Liver (tissue), 9 donors: ENCODE data around the gene CD37. TPM values are rescaled to one million over a fixed set of nuclear protein-coding genes. Genes with fewer than 3 reads are reported as not detected.

Experiments
- DNase-seq: peaks from one replicate; pipeline ENCODE4 v3.0.0-alpha.2; 2017; ENCODE audit warnings: low spot score
- H3K27ac ChIP-seq, 2 donors: one replicate each; pipeline ENCODE4 v1.7.0; 2013; ENCODE audit warnings: inconsistent platforms in 2 of 2, low read length in 2 of 2, control low read depth in 1 of 2, low read depth in 1 of 2, mild to moderate bottlenecking in 1 of 2
- H3K27me3 ChIP-seq, 4 donors: one replicate each; pipeline versions ENCODE4 v1.6.1 to v1.7.0; 2013; ENCODE audit warnings: low read length in 3 of 4, inconsistent platforms in 1 of 4, mild to moderate bottlenecking in 1 of 4, moderate library complexity in 1 of 4; ENCODE audit not compliant: control insufficient read depth in 4 of 4, insufficient read depth in 4 of 4
- H3K36me3 ChIP-seq, 4 donors: one replicate each; pipeline versions ENCODE4 v1.6.1 to v1.7.0; 2013; ENCODE audit warnings: low read length in 3 of 4, mild to moderate bottlenecking in 3 of 4, low read depth in 1 of 4, moderate library complexity in 1 of 4; ENCODE audit not compliant: control insufficient read depth in 4 of 4, insufficient read depth in 3 of 4
- H3K4me1 ChIP-seq, 4 donors: one replicate each; pipeline versions ENCODE4 v1.6.1 to v1.7.0; 2013; ENCODE audit warnings: low read length in 3 of 4, mild to moderate bottlenecking in 3 of 4, moderate library complexity in 1 of 4; ENCODE audit not compliant: control insufficient read depth in 4 of 4, insufficient read depth in 4 of 4
- H3K4me3 ChIP-seq, 3 donors: one replicate each; pipeline versions ENCODE4 v1.6.1 to v1.7.0; 2013; ENCODE audit warnings: low read length in 3 of 3, control low read depth in 1 of 3, low read depth in 1 of 3, mild to moderate bottlenecking in 1 of 3
- H3K9ac ChIP-seq, 2 donors: one replicate each; pipeline ENCODE4 v1.7.0; 2013; ENCODE audit warnings: low read length in 2 of 2, mild to moderate bottlenecking in 2 of 2, moderate library complexity in 2 of 2, control low read depth in 1 of 2, low read depth in 1 of 2
- H3K9me3 ChIP-seq, 4 donors: one replicate each; pipeline versions ENCODE4 v1.6.1 to v1.7.0; 2013; ENCODE audit warnings: low read length in 3 of 4; ENCODE audit not compliant: control insufficient read depth in 4 of 4
- EGR1 ChIP-seq, 2 donors: IDR thresholded peaks; 2 replicates each; pipeline ENCODE4 v1.6.1; 2016 to 2018; ENCODE audit warnings: antibody characterized with exemption in 2 of 2, low read depth in 2 of 2
- FOXA1 ChIP-seq: IDR thresholded peaks from 2 replicates; pipeline ENCODE4 v1.6.1; 2016; ENCODE audit warnings: antibody characterized with exemption
- FOXA2 ChIP-seq: IDR thresholded peaks from 2 replicates; pipeline ENCODE4 v1.6.1; 2016; ENCODE audit warnings: antibody characterized with exemption
- GABPA ChIP-seq, 2 donors: IDR thresholded peaks in 1 of 2; conservative IDR thresholded peaks in 1 of 2; 2 replicates each; pipeline ENCODE4 v1.6.1; 2016; ENCODE audit warnings: antibody characterized with exemption in 2 of 2, mild to moderate bottlenecking in 1 of 2, moderate library complexity in 1 of 2
- HNF4A ChIP-seq, 2 donors: conservative IDR thresholded peaks; 2 replicates each; pipeline ENCODE4 v1.6.1; 2016; ENCODE audit warnings: antibody characterized with exemption in 2 of 2, mild to moderate bottlenecking in 2 of 2
- HNF4G ChIP-seq: IDR thresholded peaks from 2 replicates; pipeline ENCODE4 v1.6.1; 2016; ENCODE audit warnings: antibody characterized with exemption
- JUND ChIP-seq, 2 donors: IDR thresholded peaks; 2 replicates each; pipeline ENCODE4 v1.6.1; 2016; ENCODE audit warnings: antibody characterized with exemption in 2 of 2
- NR2F2 ChIP-seq: IDR thresholded peaks from 2 replicates; pipeline ENCODE4 v1.6.1; 2016; ENCODE audit warnings: antibody characterized with exemption
- RAD21 ChIP-seq, 2 donors: IDR thresholded peaks; 2 replicates each; pipeline ENCODE4 v1.6.1; 2016; ENCODE audit warnings: antibody characterized with exemption in 2 of 2, mild to moderate bottlenecking in 2 of 2
- RXRA ChIP-seq, 2 donors: IDR thresholded peaks; 2 replicates each; pipeline ENCODE4 v1.6.1; 2017 to 2018; ENCODE audit warnings: antibody characterized with exemption in 2 of 2, mild to moderate bottlenecking in 1 of 2
- SP1 ChIP-seq: IDR thresholded peaks from 2 replicates; pipeline ENCODE4 v1.6.1; 2018; ENCODE audit warnings: antibody characterized with exemption, mild to moderate bottlenecking
- TAF1 ChIP-seq: conservative IDR thresholded peaks from 2 replicates; pipeline ENCODE4 v1.6.1; 2016; ENCODE audit warnings: antibody characterized with exemption, mild to moderate bottlenecking
- YY1 ChIP-seq: IDR thresholded peaks from 2 replicates; pipeline ENCODE4 v1.6.1; 2016; ENCODE audit warnings: antibody characterized with exemption, mild to moderate bottlenecking
- whole genome bisulfite sequencing: extraction: QIAGEN DNeasy Blood & Tissue Kit; methylation state at CpG from one replicate; pipeline ENCODE4 v1.1.7; 2013; 5-methylcytosine and 5-hydroxymethylcytosine counted together
- polyA plus RNA-seq, 2 donors: library from polyadenylated mRNA; stranded (reverse) in 1 of 2; unstranded in 1 of 2; fragments of 200-250 nt in 1 of 2; fragments of >200 nt in 1 of 2; fragmentation: Nextera tagmentation in 1 of 2; extraction: Ambion mirVana in 1 of 2; gene quantifications; one replicate each; pipeline versions ENCODE4 v1.2.1 to v1.2.3, GENCODE V29; 2013 to 2015
- total RNA-seq, 2 donors: library from RNA; depleted of rRNA; stranded (reverse); fragments of >200 nt; gene quantifications; one replicate each; pipeline ENCODE4 v1.2.3, GENCODE V29; 2014
- TF ChIP-seq, protein P1 (sequence below): IDR thresholded peaks from 2 replicates; pipeline ENCODE4 v1.6.1; 2016; ENCODE audit warnings: antibody characterized with exemption
- TF ChIP-seq, protein P2 (sequence below): IDR thresholded peaks from 2 replicates; pipeline ENCODE4 v1.6.1; 2016; ENCODE audit warnings: antibody characterized with exemption
- TF ChIP-seq, protein P3 (sequence below): IDR thresholded peaks from 2 replicates; pipeline ENCODE4 v1.6.1; 2016; ENCODE audit warnings: antibody characterized with exemption, mild to moderate bottlenecking
- TF ChIP-seq, protein P4 (sequence below): fragments of 150-350 bp; IDR thresholded peaks from 2 replicates; pipeline ENCODE4 v1.5.1; 2017; ENCODE audit warnings: improper control_type of control experiment, low read depth, low read length; ENCODE audit not compliant: missing input control
- donor health status: healthy.
- donor health status: healthy.
- donor health status: healthy.
- donor health status: healthy.
- donor health status: healthy.

CD37 gene
- total and polyA plus RNA-seq, 4 donors: 2.9 to 9.6 (median 3.9) TPM

DNA sequence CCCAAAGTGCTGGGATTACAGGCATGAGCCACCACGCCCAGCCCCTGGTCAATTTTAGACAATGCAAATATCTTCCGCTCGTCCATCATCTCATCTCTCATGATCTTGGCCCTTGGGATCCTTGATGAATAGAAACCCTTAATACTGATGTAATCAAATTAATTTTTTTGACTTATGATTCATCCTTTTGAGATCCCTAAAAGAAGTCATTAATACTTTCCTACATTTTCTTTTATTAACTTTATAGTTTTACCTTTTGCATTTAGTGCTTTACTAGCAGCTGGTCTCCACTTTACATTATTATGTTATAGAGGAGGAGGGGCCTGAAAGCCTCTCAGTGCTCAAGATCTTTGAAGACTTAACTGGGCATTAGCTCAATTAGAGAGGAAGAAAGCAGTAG, 45.2 kb downstream of the CD37 start:
- H3K9me3 ChIP-seq: peaks cover 0 to 2% (median under 1%) of the 10 kb centered on the region in 4 donors
- no peak for TF ChIP-seq HNF4G
- TF ChIP-seq NR2F2: no peak
- no peak for TF ChIP-seq JUND (IDR thresholded peaks at IDR 0.05)
- TF ChIP-seq FOXA2: no peak

DNA sequence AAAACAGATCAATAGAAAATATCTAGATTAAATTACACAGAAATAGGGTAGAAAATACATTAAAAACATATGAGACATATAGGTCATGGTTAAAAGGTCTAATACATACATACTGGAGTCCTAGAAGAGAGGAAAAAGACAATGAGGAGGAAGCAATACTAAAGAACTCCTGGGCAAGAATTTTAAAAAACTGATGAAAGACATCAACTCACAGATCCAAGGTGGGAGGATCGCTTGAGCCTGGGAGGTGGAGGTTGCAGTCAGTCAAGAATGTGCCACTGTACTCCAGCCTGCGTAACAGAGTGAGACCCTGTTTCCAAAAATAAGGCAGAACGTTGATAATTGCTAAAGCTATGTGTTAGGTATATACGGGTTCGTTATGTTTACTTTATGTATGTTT, 47.4 kb downstream of the CD37 start:
- no peaks in the 10 kb centered on the region for H3K36me3 ChIP-seq

More for the DNA sequence above, 45.2 kb downstream of the CD37 start:
- Histone ChIP-seq H3K27me3 (no peaks in the 10 kb centered on the region), H3K27ac (no peak overlapping the region), H3K9ac (no peak overlapping the region), H3K4me1 (no peaks in the 10 kb centered on the region), H3K4me3 (no peak overlapping the region), H3K36me3 (no peaks in the 10 kb centered on the region)
- 98% methylated on average over 3 of the region's 3 CpGs for WGBS
- no peak for DNase-seq

DNA sequence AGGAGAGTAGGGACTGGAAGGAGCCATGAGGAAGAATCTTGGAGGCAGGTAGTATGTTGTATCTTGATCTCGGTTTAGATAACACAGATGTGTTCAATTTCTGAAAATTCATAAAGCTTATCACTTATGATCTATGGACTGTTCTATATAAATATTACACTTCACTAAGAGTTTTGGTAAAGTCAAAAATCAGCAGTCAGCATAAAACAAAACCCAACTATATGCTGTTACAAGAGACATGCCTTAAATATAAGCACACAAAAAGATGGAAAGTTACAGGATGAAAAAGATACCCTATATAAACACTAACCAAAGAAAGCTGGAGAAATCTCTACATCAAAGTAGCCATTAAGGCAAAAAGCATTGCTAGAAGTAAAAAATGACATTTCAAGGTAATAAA, 48.4 kb downstream of the CD37 start:
- no peak overlapping the region for H3K27ac ChIP-seq
- 49% methylated on average over 1 of the region's 1 CpG for WGBS

More for the DNA sequence above, 47.4 kb downstream of the CD37 start:
- 95% methylated on average over 5 of the region's 5 CpGs for whole genome bisulfite sequencing
- Histone ChIP-seq H3K27ac (no peak overlapping the region), H3K9me3 (peaks cover 0 to 2% (median under 1%) of the 10 kb centered on the region in 4 donors), H3K4me1 (no peaks in the 10 kb centered on the region), H3K9ac (no peak overlapping the region), H3K27me3 (no peaks in the 10 kb centered on the region), H3K4me3 (no peak overlapping the region)
- TF ChIP-seq FOXA2 (no peak), YY1 (no peak), RAD21 (IDR thresholded peaks at IDR 0.05) (no peak), SP1 (no peak), TAF1 (no peak), GABPA (IDR thresholded peaks at IDR 0.05 in 1 of 2, conservative IDR thresholded peaks at IDR 0.05 in 1 of 2) (no peak), JUND (IDR thresholded peaks at IDR 0.05) (no peak)
- TF ChIP-seq, protein P1, sequence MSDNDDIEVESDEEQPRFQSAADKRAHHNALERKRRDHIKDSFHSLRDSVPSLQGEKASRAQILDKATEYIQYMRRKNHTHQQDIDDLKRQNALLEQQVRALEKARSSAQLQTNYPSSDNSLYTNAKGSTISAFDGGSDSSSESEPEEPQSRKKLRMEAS: no peak
- TF ChIP-seq, protein P2, sequence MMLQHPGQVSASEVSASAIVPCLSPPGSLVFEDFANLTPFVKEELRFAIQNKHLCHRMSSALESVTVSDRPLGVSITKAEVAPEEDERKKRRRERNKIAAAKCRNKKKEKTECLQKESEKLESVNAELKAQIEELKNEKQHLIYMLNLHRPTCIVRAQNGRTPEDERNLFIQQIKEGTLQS: no peak
- no peak for DNase-seq

More for the DNA sequence above, 48.4 kb downstream of the CD37 start:
- H3K36me3 ChIP-seq: no peaks in the 10 kb centered on the region
- H3K27me3 ChIP-seq: no peaks in the 10 kb centered on the region
- H3K4me1 ChIP-seq: no peaks in the 10 kb centered on the region
- TF ChIP-seq, protein P2: no peak
- TF ChIP-seq FOXA2 (no peak), RXRA (IDR thresholded peaks at IDR 0.05) (no peak), EGR1 (IDR thresholded peaks at IDR 0.05; ENCODE audit: low read depth in 2 of 2) (no peak), TAF1 (no peak), NR2F2 (no peak), JUND (IDR thresholded peaks at IDR 0.05) (no peak), YY1 (no peak), HNF4G (no peak), HNF4A (conservative IDR thresholded peaks at IDR 0.05) (no peak), RAD21 (IDR thresholded peaks at IDR 0.05) (no peak), FOXA1 (no peak)
- TF ChIP-seq, protein P1: no peak
- TF ChIP-seq, protein P3, sequence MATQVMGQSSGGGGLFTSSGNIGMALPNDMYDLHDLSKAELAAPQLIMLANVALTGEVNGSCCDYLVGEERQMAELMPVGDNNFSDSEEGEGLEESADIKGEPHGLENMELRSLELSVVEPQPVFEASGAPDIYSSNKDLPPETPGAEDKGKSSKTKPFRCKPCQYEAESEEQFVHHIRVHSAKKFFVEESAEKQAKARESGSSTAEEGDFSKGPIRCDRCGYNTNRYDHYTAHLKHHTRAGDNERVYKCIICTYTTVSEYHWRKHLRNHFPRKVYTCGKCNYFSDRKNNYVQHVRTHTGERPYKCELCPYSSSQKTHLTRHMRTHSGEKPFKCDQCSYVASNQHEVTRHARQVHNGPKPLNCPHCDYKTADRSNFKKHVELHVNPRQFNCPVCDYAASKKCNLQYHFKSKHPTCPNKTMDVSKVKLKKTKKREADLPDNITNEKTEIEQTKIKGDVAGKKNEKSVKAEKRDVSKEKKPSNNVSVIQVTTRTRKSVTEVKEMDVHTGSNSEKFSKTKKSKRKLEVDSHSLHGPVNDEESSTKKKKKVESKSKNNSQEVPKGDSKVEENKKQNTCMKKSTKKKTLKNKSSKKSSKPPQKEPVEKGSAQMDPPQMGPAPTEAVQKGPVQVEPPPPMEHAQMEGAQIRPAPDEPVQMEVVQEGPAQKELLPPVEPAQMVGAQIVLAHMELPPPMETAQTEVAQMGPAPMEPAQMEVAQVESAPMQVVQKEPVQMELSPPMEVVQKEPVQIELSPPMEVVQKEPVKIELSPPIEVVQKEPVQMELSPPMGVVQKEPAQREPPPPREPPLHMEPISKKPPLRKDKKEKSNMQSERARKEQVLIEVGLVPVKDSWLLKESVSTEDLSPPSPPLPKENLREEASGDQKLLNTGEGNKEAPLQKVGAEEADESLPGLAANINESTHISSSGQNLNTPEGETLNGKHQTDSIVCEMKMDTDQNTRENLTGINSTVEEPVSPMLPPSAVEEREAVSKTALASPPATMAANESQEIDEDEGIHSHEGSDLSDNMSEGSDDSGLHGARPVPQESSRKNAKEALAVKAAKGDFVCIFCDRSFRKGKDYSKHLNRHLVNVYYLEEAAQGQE: no peak
- TF ChIP-seq, protein P4, sequence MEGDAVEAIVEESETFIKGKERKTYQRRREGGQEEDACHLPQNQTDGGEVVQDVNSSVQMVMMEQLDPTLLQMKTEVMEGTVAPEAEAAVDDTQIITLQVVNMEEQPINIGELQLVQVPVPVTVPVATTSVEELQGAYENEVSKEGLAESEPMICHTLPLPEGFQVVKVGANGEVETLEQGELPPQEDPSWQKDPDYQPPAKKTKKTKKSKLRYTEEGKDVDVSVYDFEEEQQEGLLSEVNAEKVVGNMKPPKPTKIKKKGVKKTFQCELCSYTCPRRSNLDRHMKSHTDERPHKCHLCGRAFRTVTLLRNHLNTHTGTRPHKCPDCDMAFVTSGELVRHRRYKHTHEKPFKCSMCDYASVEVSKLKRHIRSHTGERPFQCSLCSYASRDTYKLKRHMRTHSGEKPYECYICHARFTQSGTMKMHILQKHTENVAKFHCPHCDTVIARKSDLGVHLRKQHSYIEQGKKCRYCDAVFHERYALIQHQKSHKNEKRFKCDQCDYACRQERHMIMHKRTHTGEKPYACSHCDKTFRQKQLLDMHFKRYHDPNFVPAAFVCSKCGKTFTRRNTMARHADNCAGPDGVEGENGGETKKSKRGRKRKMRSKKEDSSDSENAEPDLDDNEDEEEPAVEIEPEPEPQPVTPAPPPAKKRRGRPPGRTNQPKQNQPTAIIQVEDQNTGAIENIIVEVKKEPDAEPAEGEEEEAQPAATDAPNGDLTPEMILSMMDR: no peak
- H3K4me3 ChIP-seq: no peak overlapping the region
- no peak overlapping the region for H3K9ac ChIP-seq
- H3K9me3 ChIP-seq: peaks cover 0 to 2% (median under 1%) of the 10 kb centered on the region in 4 donors
- DNase-seq: no peak
